Naive thymus-derived CD8-positive, alpha-beta T cell (primary cell): ENCODE measurements around the gene DNAJB14. TPM values are rescaled to one million over a fixed set of nuclear protein-coding genes. Genes with fewer than 3 reads are reported as not detected.
A peak's percentile ranks its signal among the peaks of the same experiment; 100 is the strongest.
"Not testable (repeated sequence)": the region's sequence is repeated elsewhere in the genome, so short reads cannot be mapped to it uniquely, and the experiment has no call there.

ENCODE experiments used
- ATAC-seq, 2 donors: fragments of 150-1000 bp; cut with Tn5 transposase in 1 of 2; sonication (Bioruptor Pico), chemical (Tn5 transposase) in 1 of 2; 1 replicate in 1 of 2; 2 replicates in 1 of 2; pipeline ENCODE4 v1.10.0; 2021; ENCODE audit warnings: mild to moderate bottlenecking in 2 of 2, moderate library complexity in 2 of 2
- POLR2A ChIA-PET: fragments of 350-600 bp; sonication (Branson Sonifier 250); formaldehyde crosslinking; loops from one replicate; lab custom pipeline; 2021; ENCODE audit warnings: antibody characterized with exemption; lab: Charles Lee
- DNase-seq, 10 donors: peaks; one replicate each; pipeline versions ENCODE4 v3.0.0 to v3.0.0-alpha.2; 2020 to 2022
- H3K27ac Mint-ChIP-seq, 10 donors: one replicate each; pipeline ENCODE4 v1.8.0; 2020 to 2022; ENCODE audit warnings: mild to moderate bottlenecking in 10 of 10, mixed read lengths in 10 of 10, moderate library complexity in 4 of 10, inconsistent platforms in 1 of 10
- H3K27me3 Mint-ChIP-seq, 5 donors: one replicate each; pipeline ENCODE4 v1.8.0; 2021 to 2022; ENCODE audit warnings: mixed read lengths in 5 of 5
- H3K36me3 Mint-ChIP-seq, 3 donors: one replicate each; pipeline ENCODE4 v1.8.0; 2020 to 2022; ENCODE audit warnings: mixed read lengths in 3 of 3, mild to moderate bottlenecking in 2 of 3, inconsistent platforms in 1 of 3
- H3K4me1 Mint-ChIP-seq, 4 donors: one replicate each; pipeline ENCODE4 v1.8.0; 2021 to 2022; ENCODE audit warnings: mixed read lengths in 4 of 4
- H3K4me3 Mint-ChIP-seq, 10 donors: one replicate each; pipeline ENCODE4 v1.8.0; 2020 to 2022; ENCODE audit warnings: mild to moderate bottlenecking in 10 of 10, mixed read lengths in 10 of 10, moderate library complexity in 6 of 10, inconsistent platforms in 1 of 10
- H3K9me3 Mint-ChIP-seq, 9 donors: one replicate each; pipeline ENCODE4 v1.8.0; 2020 to 2022; ENCODE audit warnings: mixed read lengths in 9 of 9, mild to moderate bottlenecking in 3 of 9, inconsistent platforms in 1 of 9, moderate library complexity in 1 of 9
- polyA plus RNA-seq, 3 donors: library from polyadenylated mRNA; unstranded; fragments of 300-500 nt; fragmentation: Illumina TruSeq; gene quantifications; one replicate each; pipeline ENCODE4 v1.2.3, GENCODE V29; 2021
- total RNA-seq, 8 experiments: library from RNA in 2 of 8; stranded (reverse) in 2 of 8; gene quantifications; one replicate each; pipeline ENCODE4 v1.2.3 and lab custom pipeline; 2021 to 2026

The DNAJB14 gene
- total and polyA plus RNA-seq, 5 experiments from 2014 or later = 40.3 to 82.5 (median 48.9) TPM

GRCh38 chr4:99961711-99962110 lies 15.3 kb upstream of the DNAJB14 start:
- Mint-ChIP-seq H3K9me3 (peaks cover 0 to 10% (median 2%) of the 10 kb centered on the region in 9 donors), H3K4me3 (no peak overlapping the region), H3K27ac (no peak overlapping the region), H3K36me3 (peaks cover 0 to 12% (median under 1%) of the 10 kb centered on the region in 3 donors), H3K4me1 (peaks cover 4 to 18% (median 13%) of the 10 kb centered on the region in 4 donors), H3K27me3 (no peaks in the 10 kb centered on the region)
- ATAC-seq (no peak), DNase-seq (no peak)
- POLR2A ChIA-PET = interaction anchor here (0.9 kb wide), 1 partner anchor 154 kb away, joined by 3 read pairs; no protein-coding TSS in a partner anchor

- H3K4me3 Mint-ChIP-seq = no peak overlapping the region
- peaks cover 4 to 13% (median 9%) of the 10 kb centered on the region in 4 donors for H3K4me1 Mint-ChIP-seq
- H3K36me3 Mint-ChIP-seq = peaks cover 0 to 22% (median 9%) of the 10 kb centered on the region in 3 donors
- no peak for ATAC-seq
- H3K27me3 Mint-ChIP-seq = no peaks in the 10 kb centered on the region
- DNase-seq = no peak
- POLR2A ChIA-PET = interaction anchor here (0.5 kb wide), 1 partner anchor 1654 kb away, joined by 4 read pairs; no protein-coding TSS in a partner anchor
- H3K27ac Mint-ChIP-seq = no peak overlapping the region
- H3K9me3 Mint-ChIP-seq = peaks cover 0 to 16% (median 4%) of the 10 kb centered on the region in 9 donors
Observed at GRCh38 chr4:99960648-99961047, 14.2 kb upstream of the DNAJB14 start.

GRCh38 chr4:99958207-99958606 lies 11.8 kb upstream of the DNAJB14 start:
- H3K4me3 Mint-ChIP-seq, H3K4me1 Mint-ChIP-seq, POLR2A ChIA-PET, ATAC-seq, DNase-seq, H3K27me3 Mint-ChIP-seq: not testable (repeated sequence)
- Mint-ChIP-seq H3K36me3 (peaks cover 0 to 24% (median 9%) of the 10 kb centered on the region in 3 donors), H3K27ac (peak overlapping the region in 1 of 10 donors; percentile 66), H3K9me3 (peaks cover 0 to 20% (median 4%) of the 10 kb centered on the region in 9 donors)

- H3K36me3 Mint-ChIP-seq = peaks cover 0 to 7% (median 5%) of the 10 kb centered on the region in 3 donors
- DNase-seq = no peak
- no peak overlapping the region for H3K4me3 Mint-ChIP-seq
- H3K27ac Mint-ChIP-seq = no peak overlapping the region
- ATAC-seq = no peak
- peaks cover 4 to 25% (median 15%) of the 10 kb centered on the region in 4 donors for H3K4me1 Mint-ChIP-seq
- H3K9me3 Mint-ChIP-seq = peaks cover 0 to 6% (median 0%) of the 10 kb centered on the region in 9 donors
- no peaks in the 10 kb centered on the region for H3K27me3 Mint-ChIP-seq
- POLR2A ChIA-PET = interaction anchor here (1.0 to 5.2 kb wide), 11 partner anchors 12 to 956 kb away, joined by 3 to 86 read pairs (median 4); partner anchors contain the start of genes ADH5, DAPP1, LAMTOR3 and METAP1
Observed at GRCh38 chr4:99950913-99951254, 4.5 kb upstream of the DNAJB14 start.

- POLR2A ChIA-PET = interaction anchor here (1.2 to 5.2 kb wide), 11 partner anchors 13 to 955 kb away, joined by 3 to 86 read pairs (median 4); partner anchors contain the start of genes ADH5, DAPP1, LAMTOR3 and METAP1
- ATAC-seq (peak; percentile 69 to 71), DNase-seq (peak; percentile 90 to 99 (median 95))
- Mint-ChIP-seq H3K36me3 (peaks cover 0 to 7% (median 3%) of the 10 kb centered on the region in 3 donors), H3K27me3 (no peaks in the 10 kb centered on the region), H3K27ac (no peak within 1 kb of the TSS), H3K4me3 (no peak within 1 kb of the TSS), H3K9me3 (no peaks in the 10 kb centered on the region), H3K4me1 (peaks cover 8 to 31% (median 21%) of the 10 kb centered on the region in 4 donors)
Observed at GRCh38 chr4:99949999-99950912, 3.8 kb upstream of the DNAJB14 start, which contains the start of gene H2AZ1. TSS of gene H2AZ1 (minus strand) at chr4:99950275. CDS start at chr4:99950170, 105 bp downstream.

GRCh38 chr4:99949034-99949998 lies 2.9 kb upstream of the DNAJB14 start:
- Mint-ChIP-seq H3K27me3 (no peaks in the 10 kb centered on the region), H3K27ac (no peak overlapping the region), H3K9me3 (no peaks in the 10 kb centered on the region), H3K4me1 (peaks cover 10 to 39% (median 30%) of the 10 kb centered on the region in 4 donors), H3K4me3 (no peak overlapping the region), H3K36me3 (peaks cover 0 to 10% (median 2%) of the 10 kb centered on the region in 3 donors)
- POLR2A ChIA-PET = interaction anchor here (0.6 to 5.2 kb wide), 19 partner anchors 11 to 1806 kb away, joined by 3 to 86 read pairs (median 4); partner anchors contain the start of genes DAPP1, LAMTOR3, STPG2 and TRMT10A
- ATAC-seq = peak; percentile 28 to 37
- peak; percentile 71 to 93 (median 88) for DNase-seq

GRCh38 chr4:99947608-99948007 lies 1.2 kb upstream of the DNAJB14 start:
- DNase-seq = no peak
- Mint-ChIP-seq H3K27me3 (no peaks in the 10 kb centered on the region), H3K4me3 (peak overlapping the region in 9 of 10 donors; percentile 89 to 97 (median 94)), H3K36me3 (peaks cover 0 to 20% (median 9%) of the 10 kb centered on the region in 3 donors), H3K9me3 (no peaks in the 10 kb centered on the region), H3K4me1 (peaks cover 18 to 52% (median 47%) of the 10 kb centered on the region in 4 donors), H3K27ac (peak overlapping the region in 7 of 10 donors; percentile 94 to 99 (median 98))
- POLR2A ChIA-PET = interaction anchor here (1.3 to 5.2 kb wide), 10 partner anchors 18 to 1289 kb away, joined by 3 to 86 read pairs (median 6); partner anchors contain the start of genes DAPP1, LAMTOR3, TRMT10A and TSPAN5
- ATAC-seq = no peak

GRCh38 chr4:99947190-99947578 lies 766 bp upstream of the DNAJB14 start:
- H3K27ac Mint-ChIP-seq = peak overlapping the region in 7 of 10 donors; percentile 94 to 99 (median 98)
- H3K9me3 Mint-ChIP-seq = no peaks in the 10 kb centered on the region
- ATAC-seq (no peak), DNase-seq (no peak)
- POLR2A ChIA-PET = interaction anchor here (0.6 to 5.2 kb wide), 14 partner anchors 12 to 1289 kb away, joined by 3 to 86 read pairs (median 5); partner anchors contain the start of genes ADH5, DAPP1, LAMTOR3 and TRMT10A
- peaks cover 18 to 54% (median 51%) of the 10 kb centered on the region in 4 donors for H3K4me1 Mint-ChIP-seq
- no peaks in the 10 kb centered on the region for H3K27me3 Mint-ChIP-seq
- H3K36me3 Mint-ChIP-seq = peaks cover 0 to 22% (median 9%) of the 10 kb centered on the region in 3 donors
- peak overlapping the region in 9 of 10 donors; percentile 89 to 97 (median 94) for H3K4me3 Mint-ChIP-seq

- POLR2A ChIA-PET = interaction anchor here (0.7 to 5.2 kb wide), 12 partner anchors 20 to 857 kb away, joined by 3 to 86 read pairs (median 5); partner anchors contain the start of genes ADH5, DAPP1, LAMTOR3 and TRMT10A
- no peaks in the 10 kb centered on the region for H3K9me3 Mint-ChIP-seq
- H3K27me3 Mint-ChIP-seq = no peaks in the 10 kb centered on the region
- H3K27ac Mint-ChIP-seq = peak overlapping the region in 9 of 10 donors; percentile 94 to 99 (median 97)
- peak overlapping the region; percentile 95 to 100 (median 98) for H3K4me3 Mint-ChIP-seq
- ATAC-seq (peak; percentile 4 to 5), DNase-seq (peak in 1 of 10 donors; percentile 11)
- H3K4me1 Mint-ChIP-seq = peaks cover 18 to 65% (median 55%) of the 10 kb centered on the region in 4 donors
- peaks cover 0 to 27% (median 9%) of the 10 kb centered on the region in 3 donors for H3K36me3 Mint-ChIP-seq
Observed at GRCh38 chr4:99945718-99946355, 581 bp downstream of the DNAJB14 start.

GRCh38 chr4:99943904-99944437 lies 2.4 kb downstream of the DNAJB14 start:
- Mint-ChIP-seq H3K36me3 (peaks cover 0 to 33% (median 9%) of the 10 kb centered on the region in 3 donors), H3K4me1 (peaks cover 18 to 70% (median 61%) of the 10 kb centered on the region in 4 donors), H3K9me3 (no peaks in the 10 kb centered on the region), H3K27ac (peak overlapping the region in 9 of 10 donors; percentile 11 to 77 (median 50)), H3K4me3 (peak overlapping the region in 9 of 10 donors; percentile 20 to 100 (median 97)), H3K27me3 (no peaks in the 10 kb centered on the region)
- no peak for ATAC-seq
- POLR2A ChIA-PET = interaction anchor here (0.6 kb wide), 1 partner anchor 50 kb away, joined by 3 read pairs; the partner anchor contains the start of gene LAMTOR3
- no peak for DNase-seq
